Measurements from ENCODE around the gene FKBP5.
"Not testable (repeated sequence)": the region's sequence is repeated elsewhere in the genome, so short reads cannot be mapped to it uniquely, and the experiment has no call there.

Gene FKBP5

GRCh38 chr6:35607517-35608233, 81.0 kb downstream of the FKBP5 start:
- no peak for DNase-seq

DNA sequence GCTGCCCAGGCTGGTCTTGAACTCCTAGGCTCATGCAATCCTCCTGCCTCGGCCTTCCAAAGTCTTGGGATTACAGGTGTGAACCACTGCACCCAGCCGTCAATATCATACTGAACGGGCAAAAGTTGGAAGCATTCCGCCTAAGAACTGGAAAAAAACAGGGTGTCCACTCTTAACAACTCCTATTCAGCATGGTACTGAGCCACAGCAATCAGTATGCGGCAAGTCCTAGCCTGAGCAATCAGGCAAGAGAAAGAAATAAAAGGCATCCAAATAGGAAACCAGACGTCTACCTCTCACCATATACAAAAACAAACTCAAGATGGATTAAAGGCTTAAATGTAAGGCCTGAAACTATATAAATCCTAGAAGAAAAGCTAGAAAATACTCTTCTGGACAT, 83.1 kb downstream of the FKBP5 start:
- no peak for DNase-seq

- peak; percentile 50 for DNase-seq
These were observed 85.2 kb downstream of the FKBP5 start for GRCh38 chr6:35603326-35604202.

- no peak for DNase-seq
These were observed 86.4 kb downstream of the FKBP5 start for GRCh38 chr6:35602133-35602946.

DNA sequence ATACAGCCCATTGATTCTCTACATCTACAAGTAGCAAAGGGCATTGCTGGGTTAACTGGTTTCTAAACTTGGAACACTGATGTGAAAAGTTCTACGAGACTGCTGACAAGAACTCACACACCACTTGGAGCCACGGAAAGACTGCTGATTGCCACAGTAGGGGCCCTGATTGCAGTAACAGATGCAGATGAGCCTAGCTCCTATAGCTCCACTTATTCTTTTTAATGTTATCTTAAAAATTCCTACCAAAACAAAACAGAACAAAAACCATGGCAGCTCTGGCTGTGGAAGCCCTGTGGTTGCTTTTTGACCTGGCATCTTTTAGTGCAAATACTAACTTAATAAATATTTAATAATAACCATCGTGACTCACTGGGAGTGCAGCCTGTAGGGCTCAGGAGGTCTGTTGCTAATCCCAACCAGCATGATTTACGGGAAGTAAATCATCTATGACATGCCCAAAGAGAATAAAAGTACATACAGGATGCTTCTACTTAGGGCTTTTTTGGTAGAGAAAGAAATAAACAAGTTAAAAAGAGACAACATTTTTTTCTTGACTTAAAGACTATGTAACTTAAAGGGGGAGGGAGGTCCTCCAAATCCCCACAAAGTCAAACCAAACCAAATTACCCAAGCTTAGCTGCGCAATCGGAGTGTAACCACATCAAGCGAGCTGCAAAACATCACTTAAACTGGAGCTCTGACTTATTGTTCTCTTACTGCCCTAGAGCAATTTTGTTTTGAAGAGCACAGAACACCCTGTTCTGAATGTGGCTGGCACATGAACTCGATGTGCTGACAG, 87.2 kb downstream of the FKBP5 start:
- no peak for DNase-seq

DNA sequence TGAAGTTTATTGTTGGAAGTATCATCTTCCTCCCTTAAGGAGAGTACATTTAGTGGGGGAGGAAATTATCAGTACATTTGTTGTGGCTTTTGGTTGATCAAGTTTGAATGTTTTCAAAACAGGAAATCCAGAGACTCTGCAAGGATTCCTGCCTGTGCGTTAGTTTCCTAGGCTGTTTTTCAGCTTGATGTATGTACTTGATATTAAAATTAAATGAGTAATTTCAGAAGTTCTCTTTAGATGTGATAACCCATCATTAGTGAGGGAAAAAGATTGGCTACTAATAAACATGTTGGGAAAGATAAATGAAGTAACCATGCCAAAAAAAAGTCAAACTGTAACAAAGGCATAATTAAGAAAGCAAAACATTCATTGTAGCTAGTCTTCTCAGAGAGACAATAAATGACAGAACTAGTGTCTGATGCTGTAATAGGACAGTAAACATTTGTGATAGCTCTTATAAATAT, 88.0 kb downstream of the FKBP5 start:
- DNase-seq = no peak

DNA sequence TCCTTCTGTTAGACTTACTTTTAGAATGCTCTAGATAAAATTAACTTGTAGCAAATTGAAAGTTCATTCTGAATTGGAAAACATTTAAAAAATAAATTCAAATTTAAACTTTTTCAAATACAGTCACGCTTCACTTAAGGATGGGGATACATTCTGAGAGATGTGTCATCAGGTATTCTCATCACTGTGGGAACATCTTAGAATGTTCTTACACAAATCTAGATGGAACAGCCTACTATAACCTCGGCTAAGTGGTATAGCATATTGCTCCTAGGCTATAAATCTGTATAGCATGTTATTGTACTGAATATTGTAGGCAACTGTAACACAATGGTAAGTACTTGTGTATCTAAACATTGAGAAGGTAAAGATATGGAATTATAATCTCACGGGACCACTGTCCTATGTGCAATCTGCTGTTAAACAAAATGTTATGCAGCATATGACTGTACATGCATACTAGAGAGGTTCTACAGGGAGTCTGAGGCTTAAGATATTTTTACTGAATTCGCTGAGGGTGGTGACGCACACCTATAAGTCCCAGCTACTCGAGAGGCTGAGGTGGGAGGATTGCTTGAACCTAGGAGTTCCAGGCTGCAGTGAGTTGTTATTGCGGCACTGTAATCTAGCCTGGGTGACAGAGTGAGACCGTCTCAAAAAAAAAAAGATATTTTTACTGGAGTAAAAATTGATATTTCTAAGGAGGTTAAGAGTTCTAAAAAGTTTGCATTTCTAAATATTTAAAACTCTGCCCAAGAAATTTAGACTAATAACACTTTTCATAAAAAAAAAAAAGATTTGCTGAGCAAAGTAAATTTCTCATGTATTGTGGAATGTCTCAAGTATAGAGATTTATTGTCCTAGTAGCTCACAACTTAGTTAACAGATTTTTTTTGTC, 88.7 kb downstream of the FKBP5 start:
- no peak for DNase-seq

GRCh38 chr6:35598621-35599020, 90.1 kb downstream of the FKBP5 start:
- not testable (repeated sequence) for DNase-seq

GRCh38 chr6:35596448-35597442, 92.0 kb downstream of the FKBP5 start:
- DNase-seq = peak; percentile 47

DNA sequence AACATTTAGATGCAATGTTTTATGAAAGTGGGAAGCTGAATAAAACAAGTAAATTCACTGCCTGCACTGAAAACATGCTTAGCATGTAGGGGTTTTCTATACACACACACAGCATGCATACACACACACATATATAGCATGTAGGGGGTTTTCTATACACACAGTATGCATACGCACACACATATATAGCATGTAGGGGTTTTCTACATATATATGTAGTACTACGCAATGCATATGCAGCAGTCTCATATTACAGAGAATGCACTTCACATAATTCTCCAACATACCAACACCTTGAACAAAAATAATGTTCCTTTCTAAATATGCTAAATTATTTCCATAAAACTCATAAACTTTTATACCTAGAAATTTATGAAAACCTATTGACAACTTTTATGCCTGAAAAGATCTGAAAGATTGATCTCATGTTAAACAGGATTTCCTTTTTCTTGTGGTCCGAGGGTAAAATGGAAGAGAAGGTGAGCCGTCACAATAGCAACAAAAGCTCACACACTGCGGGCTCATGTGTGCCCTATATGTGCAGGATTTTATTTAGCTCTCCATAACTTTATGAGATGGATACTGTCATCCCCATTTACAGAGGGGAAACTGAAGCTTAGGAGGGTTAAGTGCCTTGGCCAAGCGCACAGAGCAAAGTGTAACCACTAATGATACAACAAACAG, 94.1 kb downstream of the FKBP5 start:
- no peak for DNase-seq

- no peak for DNase-seq
These were observed 96.5 kb downstream of the FKBP5 start for GRCh38 chr6:35592178-35592577.

- DNase-seq = no peak
These were observed 98.1 kb downstream of the FKBP5 start for GRCh38 chr6:35590622-35591066.

GRCh38 chr6:35589904-35590303, 98.8 kb downstream of the FKBP5 start:
- no peak for DNase-seq

- DNase-seq = no peak
These were observed 99.4 kb downstream of the FKBP5 start for GRCh38 chr6:35589201-35589739.

GRCh38 chr6:35587167-35587566, 101.5 kb downstream of the FKBP5 start:
- DNase-seq = no peak

- no peak for DNase-seq
These were observed 102.2 kb downstream of the FKBP5 start for GRCh38 chr6:35586542-35586941.

DNA sequence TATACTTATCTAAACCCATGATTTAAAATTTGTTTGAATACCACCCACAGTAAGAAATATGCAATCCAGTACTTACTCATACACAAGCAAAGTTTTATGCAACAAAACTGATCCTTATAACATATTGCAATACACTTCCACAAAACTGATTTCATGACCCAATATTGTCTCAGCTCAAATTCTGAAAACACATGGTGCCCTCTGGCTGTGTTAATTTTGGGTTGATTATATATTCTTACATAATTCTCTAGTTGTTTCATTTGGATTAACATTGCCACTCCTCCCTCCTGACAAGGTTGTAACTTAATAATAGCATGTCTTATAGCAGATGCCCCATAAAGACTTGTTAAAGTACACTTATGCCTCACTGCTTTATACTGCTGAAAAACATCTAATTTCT, 103.1 kb downstream of the FKBP5 start:
- DNase-seq = no peak

DNA sequence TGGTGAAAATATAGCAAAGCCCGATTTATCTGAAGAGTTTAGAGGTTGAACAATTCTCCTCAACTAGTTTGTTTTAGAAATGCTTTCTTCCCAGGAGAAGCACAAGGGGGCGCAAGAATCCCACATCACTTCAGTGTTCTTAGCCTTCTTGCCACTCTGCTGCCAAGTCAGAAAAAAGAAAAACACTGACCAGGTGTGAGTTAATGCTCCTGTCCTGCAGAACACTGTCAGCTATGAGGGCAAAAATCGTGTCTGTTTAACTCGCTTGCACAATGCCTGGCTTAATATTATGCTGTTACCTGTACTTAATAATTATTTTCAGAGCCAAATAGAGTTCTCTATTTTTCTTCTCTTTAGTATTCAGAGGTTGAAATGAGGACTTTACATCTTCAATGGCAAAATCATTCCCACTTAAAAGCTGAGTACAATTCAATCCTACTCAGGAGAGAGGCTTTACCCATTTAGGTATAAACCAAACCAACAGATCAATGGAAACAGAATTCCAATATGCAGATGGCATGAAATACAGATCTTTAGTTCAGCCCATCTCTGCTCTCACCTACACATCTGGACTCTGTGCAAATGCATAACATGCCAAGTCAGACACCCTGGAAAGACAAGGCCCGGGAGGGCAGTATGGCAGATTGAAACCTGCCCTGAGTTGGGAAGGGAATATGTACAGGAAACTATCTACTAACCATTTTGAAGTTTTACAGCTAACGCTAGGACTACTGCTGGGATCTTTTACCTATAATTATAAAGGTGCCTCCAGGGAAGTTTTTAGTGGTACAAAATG, 104.6 kb downstream of the FKBP5 start:
- DNase-seq = peak; percentile 80

All from DMS53 (cell line).